H1 (cell line): ENCODE results near the gene NKTR. TPM values are rescaled to one million over a fixed set of nuclear protein-coding genes. Genes with fewer than 3 reads are reported as not detected.

Experiments
- CTCF ChIA-PET: fragments of 300-600 bp; sonication (Branson Sonifier 250); formaldehyde crosslinking; loops from one replicate; lab custom pipeline; 2021; ENCODE audit not compliant: partially characterized antibody; lab: Charles Lee
- POLR2A ChIA-PET: fragments of 300-600 bp; sonication (Branson Sonifier 250); formaldehyde crosslinking; loops from one replicate; lab custom pipeline; 2021; ENCODE audit warnings: inconsistent platforms; ENCODE audit not compliant: partially characterized antibody; lab: Charles Lee
- DNase-seq, 2 experiments: peaks; one replicate each; pipeline versions ENCODE4 v3.0.0 to v3.0.0-alpha.2; 2010 to 2022; ENCODE audit warnings: low spot score in 2 of 2, low read depth in 1 of 2, mixed read lengths in 1 of 2
- FAIRE-seq: peaks from 2 replicates; lab custom pipeline; 2011; peaks lifted over from hg19 to GRCh38; lab: Jason Lieb, UNC
- H2AFZ ChIP-seq: 2 replicates; pipeline ENCODE4 v1.8.1; 2012; ENCODE audit warnings: low read length, inconsistent platforms
- H2AK5ac ChIP-seq: 2 replicates; pipeline ENCODE4 v1.6.1; 2013; ENCODE audit warnings: low read depth, low read length
- H2BK120ac ChIP-seq: replicated peaks from 2 replicates; pipeline ENCODE3; 2013; ENCODE audit warnings: low read depth, low read length, inconsistent platforms
- H2BK12ac ChIP-seq: 2 replicates; pipeline ENCODE4 v1.6.1; 2013; ENCODE audit warnings: low read depth, low read length
- H2BK15ac ChIP-seq: 2 replicates; pipeline ENCODE4 v1.6.1; 2013; ENCODE audit warnings: low read length
- H2BK20ac ChIP-seq: 2 replicates; pipeline ENCODE4 v1.6.1; 2013; ENCODE audit warnings: low read length
- H2BK5ac ChIP-seq: 2 replicates; pipeline ENCODE4 v1.6.1; 2013; ENCODE audit warnings: low read depth, low read length
- H3K14ac ChIP-seq: 2 replicates; pipeline ENCODE4 v1.6.1; 2013; ENCODE audit warnings: inconsistent platforms; ENCODE audit not compliant: insufficient read length
- H3K18ac ChIP-seq: 2 replicates; pipeline ENCODE4 v1.6.1; 2013; ENCODE audit warnings: low read length; ENCODE audit errors: extremely low read depth
- H3K23ac ChIP-seq: 2 replicates; pipeline ENCODE4 v1.6.1; 2013; ENCODE audit warnings: inconsistent platforms; ENCODE audit not compliant: insufficient read length
- H3K23me2 ChIP-seq: 2 replicates; pipeline ENCODE4 v1.6.1; 2013; ENCODE audit warnings: low read depth, low read length
- H3K27ac ChIP-seq: 2 replicates; pipeline ENCODE4 v1.6.1; 2011; ENCODE audit warnings: low read depth, low read length, inconsistent platforms
- H3K27me3 ChIP-seq, 4 experiments: replicated peaks in 1 of 4; 1 replicate in 1 of 4; 2 replicates in 3 of 4; pipeline versions ENCODE4 v1.6.1 to v1.8.1; 2011 to 2013; ENCODE audit warnings: low read length in 3 of 4, mild to moderate bottlenecking in 3 of 4, inconsistent platforms in 2 of 4, mixed read lengths in 2 of 4, moderate library complexity in 1 of 4; ENCODE audit not compliant: control insufficient read depth in 3 of 4, insufficient read depth in 3 of 4; ENCODE audit errors: extremely low read depth in 1 of 4
- H3K36me3 ChIP-seq, 4 experiments: 2 replicates each; pipeline versions ENCODE4 v1.6.1 to v1.8.1; 2011 to 2013; ENCODE audit warnings: mild to moderate bottlenecking in 4 of 4, low read length in 3 of 4, moderate library complexity in 2 of 4, control low read depth in 1 of 4, inconsistent platforms in 1 of 4; ENCODE audit not compliant: insufficient read depth in 4 of 4, control insufficient read depth in 2 of 4
- H3K4ac ChIP-seq: replicated peaks from 2 replicates; pipeline ENCODE3; 2013; ENCODE audit warnings: low read length, low read depth, mixed read lengths, inconsistent platforms; ENCODE audit not compliant: insufficient read length
- H3K4me1 ChIP-seq, 4 experiments: replicated peaks in 1 of 4; 1 replicate in 1 of 4; 2 replicates in 3 of 4; pipeline versions ENCODE4 v1.6.1 to v1.8.1; 2011 to 2013; ENCODE audit warnings: low read length in 3 of 4, inconsistent platforms in 2 of 4, mixed read lengths in 1 of 4; ENCODE audit not compliant: insufficient read depth in 4 of 4, control insufficient read depth in 3 of 4
- H3K4me2 ChIP-seq, 2 experiments: 2 replicates each; pipeline versions ENCODE4 v1.6.1 to v1.8.1; 2011 to 2013; ENCODE audit warnings: low read depth in 2 of 2, low read length in 2 of 2, control low read depth in 1 of 2, inconsistent platforms in 1 of 2, mild to moderate bottlenecking in 1 of 2; ENCODE audit not compliant: insufficient read depth in 1 of 2
- H3K4me3 ChIP-seq, 4 experiments: fragments of 200-600, 300-600 bp in 1 of 4; sonication (generic), shearing (Covaris generic), sonication (Bioruptor Twin) in 1 of 4; 2 replicates each; pipeline versions ENCODE4 v1.5.1 to v1.8.1; 2011 to 2016; ENCODE audit warnings: low read length in 4 of 4, low read depth in 3 of 4, control low read depth in 2 of 4, inconsistent platforms in 2 of 4, mild to moderate bottlenecking in 2 of 4, mixed read lengths in 1 of 4, moderate library complexity in 1 of 4; ENCODE audit not compliant: insufficient read depth in 2 of 4; ENCODE audit errors: extremely low read depth in 1 of 4
- H3K56ac ChIP-seq: replicated peaks from 2 replicates; pipeline ENCODE3; 2013; ENCODE audit warnings: low read depth, mild to moderate bottlenecking, mixed read lengths, low read length, inconsistent platforms; ENCODE audit not compliant: insufficient read length
- H3K79me1 ChIP-seq: 2 replicates; pipeline ENCODE4 v1.6.1; 2013; ENCODE audit warnings: low read depth, low read length, control low read depth
- H3K79me2 ChIP-seq, 2 experiments: 2 replicates each; pipeline versions ENCODE4 v1.6.1 to v1.8.1; 2012 to 2013; ENCODE audit warnings: low read length in 2 of 2, mild to moderate bottlenecking in 2 of 2, inconsistent platforms in 1 of 2; ENCODE audit not compliant: insufficient read depth in 2 of 2, control insufficient read depth in 1 of 2
- H3K9ac ChIP-seq, 4 experiments: replicated peaks in 1 of 4; 1 replicate in 1 of 4; 2 replicates in 3 of 4; pipeline versions ENCODE4 v1.6.1 to v1.8.1; 2011 to 2013; ENCODE audit warnings: low read depth in 3 of 4, low read length in 3 of 4, control low read depth in 2 of 4, mild to moderate bottlenecking in 2 of 4, moderate library complexity in 2 of 4, inconsistent platforms in 1 of 4; ENCODE audit errors: extremely low read depth in 1 of 4
- H3K9me3 ChIP-seq, 2 experiments: 2 replicates each; pipeline versions ENCODE4 v1.6.1 to v1.8.1; 2012 to 2013; ENCODE audit warnings: mild to moderate bottlenecking in 2 of 2, moderate library complexity in 2 of 2, control low read depth in 1 of 2, inconsistent platforms in 1 of 2, low read depth in 1 of 2, low read length in 1 of 2, mixed read lengths in 1 of 2; ENCODE audit not compliant: insufficient read depth in 2 of 2
- H4K20me1 ChIP-seq, 2 experiments: replicated peaks in 1 of 2; 2 replicates each; pipeline versions ENCODE3 to v1.8.1; 2011 to 2013; ENCODE audit warnings: inconsistent platforms in 2 of 2, low read length in 2 of 2, mild to moderate bottlenecking in 1 of 2; ENCODE audit not compliant: insufficient read depth in 2 of 2, control insufficient read depth in 1 of 2
- H4K5ac ChIP-seq: 2 replicates; pipeline ENCODE4 v1.6.1; 2013; ENCODE audit warnings: low read length, low read depth, mixed read lengths, inconsistent platforms; ENCODE audit not compliant: insufficient read length
- H4K8ac ChIP-seq: 2 replicates; pipeline ENCODE4 v1.8.0; 2013; ENCODE audit warnings: mild to moderate bottlenecking, moderate library complexity, low read length, inconsistent platforms; ENCODE audit not compliant: insufficient read depth; ENCODE audit errors: extremely low read depth
- H4K91ac ChIP-seq: replicated peaks from 2 replicates; pipeline ENCODE3; 2013; ENCODE audit warnings: low read length, mixed read lengths, inconsistent platforms; ENCODE audit not compliant: insufficient read length
- BACH1 ChIP-seq: IDR thresholded peaks from 2 replicates; pipeline ENCODE4 v1.6.1; 2012; ENCODE audit warnings: low read length, improper control_type of control experiment
- CREB1 ChIP-seq: IDR thresholded peaks from 2 replicates; pipeline ENCODE4 v1.6.1; 2012; ENCODE audit warnings: inconsistent platforms
- GTF2F1 ChIP-seq: IDR thresholded peaks from 2 replicates; pipeline ENCODE4 v1.6.1; 2012; ENCODE audit warnings: low read depth, low read length, improper control_type of control experiment, borderline replicate concordance
- KDM4A ChIP-seq: IDR thresholded peaks from one replicate; pipeline ENCODE4 v1.7.1; 2012; ENCODE audit warnings: low read depth, mild to moderate bottlenecking, moderate library complexity, low read length, inconsistent platforms; ENCODE audit not compliant: severe bottlenecking
- MAX ChIP-seq: IDR thresholded peaks from 2 replicates; pipeline ENCODE4 v1.6.1; 2012; ENCODE audit warnings: inconsistent platforms
- POLR2A ChIP-seq, 2 experiments: IDR thresholded peaks; 1 replicate in 1 of 2; 2 replicates in 1 of 2; pipeline ENCODE4 v1.6.1; 2011; ENCODE audit warnings: low read depth in 2 of 2, low read length in 2 of 2, mild to moderate bottlenecking in 2 of 2; ENCODE audit errors: control extremely low read depth in 1 of 2
- RNF2 ChIP-seq: fragments of 200-900, 300-1000 bp; sonication (generic); IDR thresholded peaks from 2 replicates; pipeline ENCODE4 v1.7.1; 2016; ENCODE audit warnings: borderline replicate concordance, low read depth, mild to moderate bottlenecking, antibody characterized with exemption, low read length; ENCODE audit not compliant: poor library complexity, severe bottlenecking; ENCODE audit errors: missing control alignments
- RXRA ChIP-seq: IDR thresholded peaks from 2 replicates; pipeline ENCODE4 v1.6.1; 2011; ENCODE audit warnings: low read depth, mild to moderate bottlenecking, low read length, moderate library complexity; ENCODE audit not compliant: insufficient read depth
- SRF ChIP-seq: IDR thresholded peaks from 2 replicates; pipeline ENCODE4 v1.6.1; 2011; ENCODE audit warnings: mild to moderate bottlenecking, low read depth, low read length, moderate library complexity
- WGBS, 2 experiments: shearing (Covaris generic) in 1 of 2; methylation state at CpG; one replicate each; pipeline versions ENCODE4 v1.1.6 to v1.1.7; 2013 to 2015; ENCODE audit warnings: low lambda C conversion rate in 2 of 2, mixed read lengths in 2 of 2, inconsistent platforms in 1 of 2, low coverage in 1 of 2, missing lambda C conversion rate in 1 of 2; ENCODE audit not compliant: insufficient replicate concordance in 2 of 2, insufficient coverage in 1 of 2, insufficient read length in 1 of 2; ENCODE audit errors: extremely low coverage in 1 of 2, missing lambda C conversion rate in 1 of 2; 5-methylcytosine and 5-hydroxymethylcytosine counted together
- polyA plus RNA-seq, 7 experiments: library from polyadenylated mRNA; depleted of rRNA in 3 of 7; stranded (reverse) in 5 of 7; unstranded in 2 of 7; fragments of >200 nt in 5 of 7; fragments of 200-250 nt in 2 of 7; gene quantifications; 1 replicate in 5 of 7; 2 replicates in 1 of 7; 4 replicates in 1 of 7; pipeline versions ENCODE4 v1.2.1 to v1.2.3, GENCODE V29; 2011 to 2013; ENCODE audit warnings: missing spikeins in 2 of 7, mixed read lengths in 2 of 7
- total RNA-seq: library from RNA; stranded (reverse); fragmentation: NEBNext Ultra II Directional; extraction: Animal tissue kit (Norgen Biotek cat#: 25700); gene quantifications from 2 replicates; pipeline ENCODE4 v1.2.1, GENCODE V29; 2021

NKTR gene
- total and polyA plus RNA-seq, 2 of the 8 experiments (the other 6 are each of a cell fraction or from before 2014, with no cell fraction given), result 24.1 to 62.2 TPM

- Histone ChIP-seq H4K8ac (no peak overlapping the region), H2BK20ac (no peak overlapping the region), H3K23me2 (no peaks in the 10 kb centered on the region), H3K79me1 (no peaks in the 10 kb centered on the region), H3K36me3 (no peaks in the 10 kb centered on the region), H3K4ac (no peak overlapping the region), H2BK12ac (no peak overlapping the region), H3K27me3 (peaks cover 0 to 2% (median 0%) of the 10 kb centered on the region in 4 experiments; a peak in 2 of 7 replicates), H3K56ac (no peak overlapping the region), H2BK15ac (no peak overlapping the region), H3K4me2 (no peak overlapping the region), H3K4me3 (no peak overlapping the region), H3K27ac (no peak overlapping the region), H4K20me1 (no peaks in the 10 kb centered on the region), H3K18ac (no peak overlapping the region), H2BK5ac (no peak overlapping the region), H2AK5ac (no peak overlapping the region), H3K4me1 (peaks cover 0 to 5% (median 0%) of the 10 kb centered on the region in 4 experiments; a peak in 2 of 7 replicates), H4K5ac (no peak overlapping the region), H3K79me2 (no peaks in the 10 kb centered on the region), H3K9me3 (peaks cover 2 to 5% of the 10 kb centered on the region in 2 experiments; a peak in 2 of 4 replicates), H2AFZ (no peak overlapping the region), H3K14ac (no peak overlapping the region), H3K23ac (no peak overlapping the region), H4K91ac (no peak overlapping the region), H3K9ac (no peak overlapping the region), H2BK120ac (no peak overlapping the region)
- FAIRE-seq (no peak), DNase-seq (no peak)
- TF ChIP-seq RNF2 (no peak), SRF (no peak), RXRA (no peak), POLR2A (IDR thresholded peaks at IDR 0.05; ENCODE audit: control extremely low read depth in 1 of 2, low read depth in 2 of 2, low read length in 2 of 2) (no peak), BACH1 (no peak), KDM4A (no peak), GTF2F1 (no peak), MAX (no peak), CREB1 (no peak)
- CTCF ChIA-PET, result interaction anchor here (0.9 to 1.3 kb wide), 2 partner anchors 10 to 12 kb away, joined by 3 to 4 read pairs; no protein-coding TSS in a partner anchor
- POLR2A ChIA-PET, result no interaction called here
- 82% methylated on average over 1 of the region's 1 CpG; no CpG with 5 or more reads in 1 of the 2 experiments for WGBS, 2 experiments
These were observed 72.0 kb downstream of the NKTR start for GRCh38 chr3:42672515-42672914.
